Osteoblast (primary cell): ENCODE data around the gene BHLHE40. TPM values are rescaled to one million over a fixed set of nuclear protein-coding genes. Genes with fewer than 3 reads are reported as not detected.

Experiments used
- DNase-seq: peaks from one replicate; pipeline ENCODE4 v3.0.0; 2011; ENCODE audit warnings: low spot score, mixed read lengths; ENCODE audit not compliant: insufficient read length; ENCODE audit errors: missing footprints
- H2AFZ ChIP-seq: 2 replicates; pipeline ENCODE4 v1.6.0; 2011; ENCODE audit warnings: mild to moderate bottlenecking, low read length
- H3K27ac ChIP-seq: 2 replicates; pipeline ENCODE4 v1.5.1; 2011; ENCODE audit warnings: mild to moderate bottlenecking, low read depth, low read length, moderate library complexity
- H3K27me3 ChIP-seq: 2 replicates; pipeline ENCODE4 v1.6.0; 2012; ENCODE audit warnings: mild to moderate bottlenecking, control low read depth, inconsistent platforms, low read length, moderate library complexity; ENCODE audit not compliant: insufficient read depth
- H3K36me3 ChIP-seq: 2 replicates; pipeline ENCODE4 v1.5.1; 2011; ENCODE audit warnings: mild to moderate bottlenecking, low read length, control low read depth, moderate library complexity; ENCODE audit not compliant: insufficient read depth
- H3K4me1 ChIP-seq: 2 replicates; pipeline ENCODE4 v1.5.1; 2011; ENCODE audit warnings: mild to moderate bottlenecking, low read length, control low read depth, moderate library complexity; ENCODE audit not compliant: insufficient read depth
- H3K4me2 ChIP-seq: 2 replicates; pipeline ENCODE4 v1.6.0; 2011; ENCODE audit warnings: mild to moderate bottlenecking, low read length; ENCODE audit not compliant: insufficient read depth
- H3K4me3 ChIP-seq: fragments of 200-600 bp; sonication (generic); 3 replicates; pipeline ENCODE4 v1.5.1; 2012; ENCODE audit warnings: mild to moderate bottlenecking, low read length, inconsistent platforms; ENCODE audit not compliant: insufficient read depth
- H3K79me2 ChIP-seq: 2 replicates; pipeline ENCODE4 v1.6.0; 2012; ENCODE audit warnings: mild to moderate bottlenecking, low read length, control low read depth, inconsistent platforms; ENCODE audit not compliant: insufficient read depth
- H3K9me3 ChIP-seq: 2 replicates; pipeline ENCODE4 v1.5.1; 2011; ENCODE audit warnings: low read depth, low read length, control low read depth
- H4K20me1 ChIP-seq: 2 replicates; pipeline ENCODE4 v1.6.0; 2012; ENCODE audit warnings: mild to moderate bottlenecking, low read length, control low read depth; ENCODE audit not compliant: insufficient read depth
- CTCF ChIP-seq: IDR thresholded peaks from 2 replicates; pipeline ENCODE4 v1.5.1; 2011; ENCODE audit warnings: mild to moderate bottlenecking, low read depth, low read length, moderate library complexity; ENCODE audit errors: extremely low read depth
- total RNA-seq: library from RNA; depleted of rRNA; stranded (reverse); fragments of >200 nt; gene quantifications from 2 replicates; pipeline ENCODE4 v1.2.3, GENCODE V29; 2012

BHLHE40 gene
- total RNA-seq, 1 donor = 70.2 TPM

GRCh38 chr3:4980229-4981203 lies 1.3 kb downstream of the BHLHE40 start:
- Histone ChIP-seq H3K4me2 (peak overlapping the region; percentile 92), H3K4me1 (peaks cover 59% of the 10 kb centered on the region), H3K27ac (peak overlapping the region; percentile 92), H2AFZ (no peak overlapping the region), H3K4me3 (peak overlapping the region; percentile 88), H4K20me1 (peaks cover 20% of the 10 kb centered on the region), H3K36me3 (peaks cover 44% of the 10 kb centered on the region), H3K79me2 (peaks cover 51% of the 10 kb centered on the region), H3K27me3 (no peaks in the 10 kb centered on the region), H3K9me3 (no peaks in the 10 kb centered on the region)
- peak; percentile 80 for TF ChIP-seq CTCF
- DNase-seq = peak; percentile 93

GRCh38 chr3:4981294-4981664 lies 2.0 kb downstream of the BHLHE40 start:
- Histone ChIP-seq H3K4me1 (peaks cover 67% of the 10 kb centered on the region), H3K36me3 (peaks cover 44% of the 10 kb centered on the region), H3K79me2 (peaks cover 51% of the 10 kb centered on the region), H3K4me3 (peak overlapping the region; percentile 88), H3K4me2 (peak overlapping the region; percentile 92), H2AFZ (no peak overlapping the region), H3K27ac (peak overlapping the region; percentile 92), H3K9me3 (no peaks in the 10 kb centered on the region), H3K27me3 (no peaks in the 10 kb centered on the region), H4K20me1 (peaks cover 20% of the 10 kb centered on the region)
- TF ChIP-seq CTCF = no peak
- no peak for DNase-seq

- Histone ChIP-seq H3K36me3 (peaks cover 44% of the 10 kb centered on the region), H3K9me3 (no peaks in the 10 kb centered on the region), H3K79me2 (peaks cover 51% of the 10 kb centered on the region), H3K4me1 (peaks cover 66% of the 10 kb centered on the region), H3K27me3 (no peaks in the 10 kb centered on the region), H2AFZ (no peak overlapping the region), H3K4me2 (peak overlapping the region; percentile 92), H4K20me1 (peaks cover 20% of the 10 kb centered on the region), H3K4me3 (peak overlapping the region; percentile 88), H3K27ac (peak overlapping the region; percentile 92)
- DNase-seq = peak; percentile 74
- peak; percentile 42 for TF ChIP-seq CTCF
These were observed 2.6 kb downstream of the BHLHE40 start for GRCh38 chr3:4981665-4982494.
